Liver (tissue), 9 donors: Measurements from ENCODE around the gene RCAN3. TPM values are rescaled to one million over a fixed set of nuclear protein-coding genes. Genes with fewer than 3 reads are reported as not detected.

Experiments used
- DNase-seq: peaks from one replicate; pipeline ENCODE4 v3.0.0-alpha.2; 2017; ENCODE audit warnings: low spot score
- H3K27ac ChIP-seq, 2 donors: one replicate each; pipeline ENCODE4 v1.7.0; 2013; ENCODE audit warnings: inconsistent platforms in 2 of 2, low read length in 2 of 2, control low read depth in 1 of 2, low read depth in 1 of 2, mild to moderate bottlenecking in 1 of 2
- H3K27me3 ChIP-seq, 4 donors: one replicate each; pipeline versions ENCODE4 v1.6.1 to v1.7.0; 2013; ENCODE audit warnings: low read length in 3 of 4, inconsistent platforms in 1 of 4, mild to moderate bottlenecking in 1 of 4, moderate library complexity in 1 of 4; ENCODE audit not compliant: control insufficient read depth in 4 of 4, insufficient read depth in 4 of 4
- H3K36me3 ChIP-seq, 4 donors: one replicate each; pipeline versions ENCODE4 v1.6.1 to v1.7.0; 2013; ENCODE audit warnings: low read length in 3 of 4, mild to moderate bottlenecking in 3 of 4, low read depth in 1 of 4, moderate library complexity in 1 of 4; ENCODE audit not compliant: control insufficient read depth in 4 of 4, insufficient read depth in 3 of 4
- H3K4me1 ChIP-seq, 4 donors: one replicate each; pipeline versions ENCODE4 v1.6.1 to v1.7.0; 2013; ENCODE audit warnings: low read length in 3 of 4, mild to moderate bottlenecking in 3 of 4, moderate library complexity in 1 of 4; ENCODE audit not compliant: control insufficient read depth in 4 of 4, insufficient read depth in 4 of 4
- H3K4me3 ChIP-seq, 3 donors: one replicate each; pipeline versions ENCODE4 v1.6.1 to v1.7.0; 2013; ENCODE audit warnings: low read length in 3 of 3, control low read depth in 1 of 3, low read depth in 1 of 3, mild to moderate bottlenecking in 1 of 3
- H3K9ac ChIP-seq, 2 donors: one replicate each; pipeline ENCODE4 v1.7.0; 2013; ENCODE audit warnings: low read length in 2 of 2, mild to moderate bottlenecking in 2 of 2, moderate library complexity in 2 of 2, control low read depth in 1 of 2, low read depth in 1 of 2
- H3K9me3 ChIP-seq, 4 donors: one replicate each; pipeline versions ENCODE4 v1.6.1 to v1.7.0; 2013; ENCODE audit warnings: low read length in 3 of 4; ENCODE audit not compliant: control insufficient read depth in 4 of 4
- CTCF ChIP-seq: fragments of 150-350 bp; IDR thresholded peaks from 2 replicates; pipeline ENCODE4 v1.5.1; 2017; ENCODE audit warnings: improper control_type of control experiment, low read depth, low read length; ENCODE audit not compliant: missing input control
- EGR1 ChIP-seq, 2 donors: IDR thresholded peaks; 2 replicates each; pipeline ENCODE4 v1.6.1; 2016 to 2018; ENCODE audit warnings: antibody characterized with exemption in 2 of 2, low read depth in 2 of 2
- HNF4A ChIP-seq, 2 donors: conservative IDR thresholded peaks; 2 replicates each; pipeline ENCODE4 v1.6.1; 2016; ENCODE audit warnings: antibody characterized with exemption in 2 of 2, mild to moderate bottlenecking in 2 of 2
- MAX ChIP-seq: IDR thresholded peaks from 2 replicates; pipeline ENCODE4 v1.6.1; 2016; ENCODE audit warnings: antibody characterized with exemption
- RAD21 ChIP-seq, 2 donors: IDR thresholded peaks; 2 replicates each; pipeline ENCODE4 v1.6.1; 2016; ENCODE audit warnings: antibody characterized with exemption in 2 of 2, mild to moderate bottlenecking in 2 of 2
- REST ChIP-seq: IDR thresholded peaks from 2 replicates; pipeline ENCODE4 v1.6.1; 2016; ENCODE audit warnings: antibody characterized with exemption, mild to moderate bottlenecking
- RXRA ChIP-seq, 2 donors: IDR thresholded peaks; 2 replicates each; pipeline ENCODE4 v1.6.1; 2017 to 2018; ENCODE audit warnings: antibody characterized with exemption in 2 of 2, mild to moderate bottlenecking in 1 of 2
- TAF1 ChIP-seq: conservative IDR thresholded peaks from 2 replicates; pipeline ENCODE4 v1.6.1; 2016; ENCODE audit warnings: antibody characterized with exemption, mild to moderate bottlenecking
- ZBTB33 ChIP-seq: IDR thresholded peaks from 2 replicates; pipeline ENCODE4 v1.6.1; 2016; ENCODE audit warnings: antibody characterized with exemption
- WGBS: extraction: QIAGEN DNeasy Blood & Tissue Kit; methylation state at CpG from one replicate; pipeline ENCODE4 v1.1.7; 2013; 5-methylcytosine and 5-hydroxymethylcytosine counted together
- polyA plus RNA-seq, 2 donors: library from polyadenylated mRNA; stranded (reverse) in 1 of 2; unstranded in 1 of 2; fragments of 200-250 nt in 1 of 2; fragments of >200 nt in 1 of 2; fragmentation: Nextera tagmentation in 1 of 2; extraction: Ambion mirVana in 1 of 2; gene quantifications; one replicate each; pipeline versions ENCODE4 v1.2.1 to v1.2.3, GENCODE V29; 2013 to 2015
- total RNA-seq, 2 donors: library from RNA; depleted of rRNA; stranded (reverse); fragments of >200 nt; gene quantifications; one replicate each; pipeline ENCODE4 v1.2.3, GENCODE V29; 2014
- donor health status: healthy.
- donor health status: healthy.
- donor health status: healthy.
- donor health status: healthy.
- donor health status: healthy.

The RCAN3 gene
- total and polyA plus RNA-seq, 4 donors, result 0.97 to 3.1 (median 1.2) TPM

- no peak for TF ChIP-seq REST
- peak; percentile 40 for TF ChIP-seq ZBTB33
- TF ChIP-seq TAF1, result no peak
- TF ChIP-seq RAD21 (IDR thresholded peaks at IDR 0.05), result peak; percentile 62 to 64
- TF ChIP-seq HNF4A (conservative IDR thresholded peaks at IDR 0.05), result peak; percentile 95 to 97
- TF ChIP-seq MAX, result peak; percentile 81
Observed at GRCh38 chr1:24567792-24568388, 65.3 kb downstream of the RCAN3 start (continued).

GRCh38 chr1:24568475-24568874 lies 65.8 kb downstream of the RCAN3 start:
- DNase-seq, result no peak
- TF ChIP-seq CTCF, result no peak
- H3K27ac ChIP-seq, result peak overlapping the region; percentile 42 to 62
- H3K4me3 ChIP-seq, result no peak overlapping the region
- no peaks in the 10 kb centered on the region for H3K27me3 ChIP-seq
- peaks cover 3 to 28% (median 20%) of the 10 kb centered on the region in 4 donors for H3K4me1 ChIP-seq
- H3K9ac ChIP-seq, result peak overlapping the region in 1 of 2 donors; percentile 78
- no peaks in the 10 kb centered on the region for H3K36me3 ChIP-seq
- H3K9me3 ChIP-seq, result no peaks in the 10 kb centered on the region
- WGBS, result 75% methylated on average over 2 of the region's 2 CpGs

GRCh38 chr1:24570265-24571125 lies 67.9 kb downstream of the RCAN3 start:
- no peak overlapping the region for H3K27ac ChIP-seq
- H3K9me3 ChIP-seq, result no peaks in the 10 kb centered on the region
- H3K4me1 ChIP-seq, result peaks cover 3 to 28% (median 20%) of the 10 kb centered on the region in 4 donors
- H3K27me3 ChIP-seq, result no peaks in the 10 kb centered on the region
- no peak overlapping the region for H3K9ac ChIP-seq
- DNase-seq, result no peak
- TF ChIP-seq EGR1 (IDR thresholded peaks at IDR 0.05; ENCODE audit: low read depth in 2 of 2) (no peak), HNF4A (conservative IDR thresholded peaks at IDR 0.05) (peak in 1 of 2 donors; percentile 26), RXRA (IDR thresholded peaks at IDR 0.05) (peak; percentile 10 to 66)
- WGBS, result 68% methylated on average over 10 of the region's 10 CpGs
- H3K36me3 ChIP-seq, result no peaks in the 10 kb centered on the region
- no peak overlapping the region for H3K4me3 ChIP-seq
